ENCODE results near the gene C2CD2. TPM values are rescaled to one million over a fixed set of nuclear protein-coding genes. Genes with fewer than 3 reads are reported as not detected.

C2CD2 gene
- total and polyA plus RNA-seq, 2 of the 8 experiments (the other 6 are each of a cell fraction or from before 2014, with no cell fraction given): 10.4 to 13.0 TPM

DNA sequence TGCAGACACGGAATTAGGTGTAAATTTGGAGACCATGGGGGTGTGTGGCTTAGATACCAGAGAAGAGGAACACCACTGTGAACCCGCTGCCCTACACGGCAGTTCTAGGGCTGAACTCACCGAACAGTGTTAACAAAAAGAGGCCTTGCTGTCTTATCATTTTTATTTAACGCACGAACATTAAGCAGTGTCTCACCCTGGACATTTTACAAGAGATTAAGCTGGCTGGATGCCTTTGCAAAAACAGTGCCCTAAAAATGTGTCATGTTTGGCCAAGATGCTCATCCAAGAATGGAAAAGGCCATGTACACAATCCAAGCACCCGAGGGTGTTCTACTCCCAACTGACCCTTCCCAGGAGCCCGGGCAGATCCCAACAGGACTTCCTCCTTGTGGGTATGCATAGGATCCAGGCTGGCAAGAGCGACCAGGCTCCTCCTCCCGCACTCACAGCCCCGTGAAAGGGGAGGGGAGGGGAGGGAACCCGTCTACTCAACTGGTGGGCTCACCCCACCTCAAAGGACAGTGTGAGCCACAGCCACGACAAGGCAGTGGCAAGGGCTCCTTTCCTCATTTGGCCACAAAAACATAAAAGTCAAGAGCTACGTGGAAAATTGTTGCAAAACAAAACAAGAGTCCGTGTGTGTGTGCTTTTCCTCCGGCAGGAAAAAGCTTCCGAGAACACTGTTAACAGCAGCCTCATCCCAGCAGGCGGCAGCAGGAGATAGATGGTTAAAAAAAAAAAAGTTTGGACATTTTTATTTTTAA, 20.3 kb downstream of the C2CD2 start (continued):
- TF ChIP-seq, protein P1, sequence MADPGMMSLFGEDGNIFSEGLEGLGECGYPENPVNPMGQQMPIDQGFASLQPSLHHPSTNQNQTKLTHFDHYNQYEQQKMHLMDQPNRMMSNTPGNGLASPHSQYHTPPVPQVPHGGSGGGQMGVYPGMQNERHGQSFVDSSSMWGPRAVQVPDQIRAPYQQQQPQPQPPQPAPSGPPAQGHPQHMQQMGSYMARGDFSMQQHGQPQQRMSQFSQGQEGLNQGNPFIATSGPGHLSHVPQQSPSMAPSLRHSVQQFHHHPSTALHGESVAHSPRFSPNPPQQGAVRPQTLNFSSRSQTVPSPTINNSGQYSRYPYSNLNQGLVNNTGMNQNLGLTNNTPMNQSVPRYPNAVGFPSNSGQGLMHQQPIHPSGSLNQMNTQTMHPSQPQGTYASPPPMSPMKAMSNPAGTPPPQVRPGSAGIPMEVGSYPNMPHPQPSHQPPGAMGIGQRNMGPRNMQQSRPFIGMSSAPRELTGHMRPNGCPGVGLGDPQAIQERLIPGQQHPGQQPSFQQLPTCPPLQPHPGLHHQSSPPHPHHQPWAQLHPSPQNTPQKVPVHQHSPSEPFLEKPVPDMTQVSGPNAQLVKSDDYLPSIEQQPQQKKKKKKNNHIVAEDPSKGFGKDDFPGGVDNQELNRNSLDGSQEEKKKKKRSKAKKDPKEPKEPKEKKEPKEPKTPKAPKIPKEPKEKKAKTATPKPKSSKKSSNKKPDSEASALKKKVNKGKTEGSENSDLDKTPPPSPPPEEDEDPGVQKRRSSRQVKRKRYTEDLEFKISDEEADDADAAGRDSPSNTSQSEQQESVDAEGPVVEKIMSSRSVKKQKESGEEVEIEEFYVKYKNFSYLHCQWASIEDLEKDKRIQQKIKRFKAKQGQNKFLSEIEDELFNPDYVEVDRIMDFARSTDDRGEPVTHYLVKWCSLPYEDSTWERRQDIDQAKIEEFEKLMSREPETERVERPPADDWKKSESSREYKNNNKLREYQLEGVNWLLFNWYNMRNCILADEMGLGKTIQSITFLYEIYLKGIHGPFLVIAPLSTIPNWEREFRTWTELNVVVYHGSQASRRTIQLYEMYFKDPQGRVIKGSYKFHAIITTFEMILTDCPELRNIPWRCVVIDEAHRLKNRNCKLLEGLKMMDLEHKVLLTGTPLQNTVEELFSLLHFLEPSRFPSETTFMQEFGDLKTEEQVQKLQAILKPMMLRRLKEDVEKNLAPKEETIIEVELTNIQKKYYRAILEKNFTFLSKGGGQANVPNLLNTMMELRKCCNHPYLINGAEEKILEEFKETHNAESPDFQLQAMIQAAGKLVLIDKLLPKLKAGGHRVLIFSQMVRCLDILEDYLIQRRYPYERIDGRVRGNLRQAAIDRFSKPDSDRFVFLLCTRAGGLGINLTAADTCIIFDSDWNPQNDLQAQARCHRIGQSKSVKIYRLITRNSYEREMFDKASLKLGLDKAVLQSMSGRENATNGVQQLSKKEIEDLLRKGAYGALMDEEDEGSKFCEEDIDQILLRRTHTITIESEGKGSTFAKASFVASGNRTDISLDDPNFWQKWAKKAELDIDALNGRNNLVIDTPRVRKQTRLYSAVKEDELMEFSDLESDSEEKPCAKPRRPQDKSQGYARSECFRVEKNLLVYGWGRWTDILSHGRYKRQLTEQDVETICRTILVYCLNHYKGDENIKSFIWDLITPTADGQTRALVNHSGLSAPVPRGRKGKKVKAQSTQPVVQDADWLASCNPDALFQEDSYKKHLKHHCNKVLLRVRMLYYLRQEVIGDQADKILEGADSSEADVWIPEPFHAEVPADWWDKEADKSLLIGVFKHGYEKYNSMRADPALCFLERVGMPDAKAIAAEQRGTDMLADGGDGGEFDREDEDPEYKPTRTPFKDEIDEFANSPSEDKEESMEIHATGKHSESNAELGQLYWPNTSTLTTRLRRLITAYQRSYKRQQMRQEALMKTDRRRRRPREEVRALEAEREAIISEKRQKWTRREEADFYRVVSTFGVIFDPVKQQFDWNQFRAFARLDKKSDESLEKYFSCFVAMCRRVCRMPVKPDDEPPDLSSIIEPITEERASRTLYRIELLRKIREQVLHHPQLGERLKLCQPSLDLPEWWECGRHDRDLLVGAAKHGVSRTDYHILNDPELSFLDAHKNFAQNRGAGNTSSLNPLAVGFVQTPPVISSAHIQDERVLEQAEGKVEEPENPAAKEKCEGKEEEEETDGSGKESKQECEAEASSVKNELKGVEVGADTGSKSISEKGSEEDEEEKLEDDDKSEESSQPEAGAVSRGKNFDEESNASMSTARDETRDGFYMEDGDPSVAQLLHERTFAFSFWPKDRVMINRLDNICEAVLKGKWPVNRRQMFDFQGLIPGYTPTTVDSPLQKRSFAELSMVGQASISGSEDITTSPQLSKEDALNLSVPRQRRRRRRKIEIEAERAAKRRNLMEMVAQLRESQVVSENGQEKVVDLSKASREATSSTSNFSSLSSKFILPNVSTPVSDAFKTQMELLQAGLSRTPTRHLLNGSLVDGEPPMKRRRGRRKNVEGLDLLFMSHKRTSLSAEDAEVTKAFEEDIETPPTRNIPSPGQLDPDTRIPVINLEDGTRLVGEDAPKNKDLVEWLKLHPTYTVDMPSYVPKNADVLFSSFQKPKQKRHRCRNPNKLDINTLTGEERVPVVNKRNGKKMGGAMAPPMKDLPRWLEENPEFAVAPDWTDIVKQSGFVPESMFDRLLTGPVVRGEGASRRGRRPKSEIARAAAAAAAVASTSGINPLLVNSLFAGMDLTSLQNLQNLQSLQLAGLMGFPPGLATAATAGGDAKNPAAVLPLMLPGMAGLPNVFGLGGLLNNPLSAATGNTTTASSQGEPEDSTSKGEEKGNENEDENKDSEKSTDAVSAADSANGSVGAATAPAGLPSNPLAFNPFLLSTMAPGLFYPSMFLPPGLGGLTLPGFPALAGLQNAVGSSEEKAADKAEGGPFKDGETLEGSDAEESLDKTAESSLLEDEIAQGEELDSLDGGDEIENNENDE (IDR thresholded peaks at IDR 0.05; ENCODE audit: insufficient replicate concordance, low read length): no peak
- TF ChIP-seq ASH2L (IDR thresholded peaks at IDR 0.05; ENCODE audit: low read length): no peak
- no peak for TF ChIP-seq CTBP2 (IDR thresholded peaks at IDR 0.05; ENCODE audit: borderline replicate concordance, insufficient read depth, insufficient read length, low read length)
- TF ChIP-seq, protein P2, sequence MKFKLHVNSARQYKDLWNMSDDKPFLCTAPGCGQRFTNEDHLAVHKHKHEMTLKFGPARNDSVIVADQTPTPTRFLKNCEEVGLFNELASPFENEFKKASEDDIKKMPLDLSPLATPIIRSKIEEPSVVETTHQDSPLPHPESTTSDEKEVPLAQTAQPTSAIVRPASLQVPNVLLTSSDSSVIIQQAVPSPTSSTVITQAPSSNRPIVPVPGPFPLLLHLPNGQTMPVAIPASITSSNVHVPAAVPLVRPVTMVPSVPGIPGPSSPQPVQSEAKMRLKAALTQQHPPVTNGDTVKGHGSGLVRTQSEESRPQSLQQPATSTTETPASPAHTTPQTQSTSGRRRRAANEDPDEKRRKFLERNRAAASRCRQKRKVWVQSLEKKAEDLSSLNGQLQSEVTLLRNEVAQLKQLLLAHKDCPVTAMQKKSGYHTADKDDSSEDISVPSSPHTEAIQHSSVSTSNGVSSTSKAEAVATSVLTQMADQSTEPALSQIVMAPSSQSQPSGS (IDR thresholded peaks at IDR 0.05; ENCODE audit: low read length): no peak
- TF ChIP-seq BCL11A (IDR thresholded peaks at IDR 0.05; ENCODE audit: low read depth in 2 of 2, low read length in 2 of 2): no peak
- TF ChIP-seq SP4 (IDR thresholded peaks at IDR 0.05; ENCODE audit: low read length): no peak
- TF ChIP-seq, protein P3, sequence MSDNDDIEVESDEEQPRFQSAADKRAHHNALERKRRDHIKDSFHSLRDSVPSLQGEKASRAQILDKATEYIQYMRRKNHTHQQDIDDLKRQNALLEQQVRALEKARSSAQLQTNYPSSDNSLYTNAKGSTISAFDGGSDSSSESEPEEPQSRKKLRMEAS (IDR thresholded peaks at IDR 0.05): no peak
- TF ChIP-seq YY1 (IDR thresholded peaks at IDR 0.05; ENCODE audit: low read depth, low read length): no peak
